ENCODE results near the gene RETSAT.
A peak's percentile ranks its signal among the peaks of the same experiment; 100 is the strongest.
"Not testable (repeated sequence)": the region's sequence is repeated elsewhere in the genome, so short reads cannot be mapped to it uniquely, and the experiment has no call there.

The RETSAT gene

DNA sequence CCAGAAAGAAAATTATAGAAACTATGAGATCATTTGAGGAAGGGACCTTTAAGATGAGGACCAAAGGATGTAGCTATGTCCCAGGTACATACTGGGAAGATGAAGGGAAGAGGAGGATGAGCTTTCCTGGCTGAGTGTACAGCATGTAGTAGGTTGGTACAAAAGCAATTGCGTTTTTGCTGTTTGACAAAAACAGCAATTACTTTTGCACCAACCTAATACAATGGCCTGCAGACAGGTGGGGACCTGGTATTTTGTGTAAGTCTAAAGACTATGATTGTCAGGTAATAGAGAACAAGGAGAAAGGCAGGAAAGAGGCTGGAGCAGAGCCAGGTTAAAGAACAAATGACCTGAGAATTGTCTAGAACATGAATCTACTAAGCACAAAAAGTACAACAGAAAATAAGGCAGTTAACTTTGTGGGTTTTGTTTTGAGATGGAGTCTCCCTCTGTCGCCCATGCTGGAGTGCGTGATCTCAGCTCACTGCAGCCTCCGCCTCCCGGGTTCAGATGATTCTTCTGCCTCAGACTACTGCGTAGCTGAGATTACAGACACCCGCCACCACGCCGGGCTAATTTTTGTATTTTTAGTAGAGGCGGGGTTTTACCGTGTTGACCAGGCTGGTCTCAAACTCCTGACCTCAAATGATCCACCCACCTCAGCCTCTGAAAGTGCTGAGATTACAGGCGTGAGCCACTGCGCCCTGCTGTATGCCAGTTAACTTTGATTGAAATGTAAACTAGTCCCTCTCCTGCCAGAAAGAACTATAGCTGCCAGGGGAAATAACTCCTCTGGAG lies 23.3 kb downstream of the RETSAT start:
- DNase-seq, result no peak

GRCh38 chr2:85329701-85330100 lies 24.6 kb downstream of the RETSAT start:
- DNase-seq, result not testable (repeated sequence)

GRCh38 chr2:85329181-85329651 lies 25.1 kb downstream of the RETSAT start:
- DNase-seq, result no peak

GRCh38 chr2:85327822-85328617 lies 26.3 kb downstream of the RETSAT start, which contains the start of gene TGOLN2:
Gene TGOLN2 (minus strand): TSS chr2:85327989. CDS start chr2:85327962, 27 bp downstream.
- peak; percentile 93 to 94 for DNase-seq

GRCh38 chr2:85327160-85327821 lies 27.0 kb downstream of the RETSAT start:
- DNase-seq, result peak; percentile 49 to 62

DNA sequence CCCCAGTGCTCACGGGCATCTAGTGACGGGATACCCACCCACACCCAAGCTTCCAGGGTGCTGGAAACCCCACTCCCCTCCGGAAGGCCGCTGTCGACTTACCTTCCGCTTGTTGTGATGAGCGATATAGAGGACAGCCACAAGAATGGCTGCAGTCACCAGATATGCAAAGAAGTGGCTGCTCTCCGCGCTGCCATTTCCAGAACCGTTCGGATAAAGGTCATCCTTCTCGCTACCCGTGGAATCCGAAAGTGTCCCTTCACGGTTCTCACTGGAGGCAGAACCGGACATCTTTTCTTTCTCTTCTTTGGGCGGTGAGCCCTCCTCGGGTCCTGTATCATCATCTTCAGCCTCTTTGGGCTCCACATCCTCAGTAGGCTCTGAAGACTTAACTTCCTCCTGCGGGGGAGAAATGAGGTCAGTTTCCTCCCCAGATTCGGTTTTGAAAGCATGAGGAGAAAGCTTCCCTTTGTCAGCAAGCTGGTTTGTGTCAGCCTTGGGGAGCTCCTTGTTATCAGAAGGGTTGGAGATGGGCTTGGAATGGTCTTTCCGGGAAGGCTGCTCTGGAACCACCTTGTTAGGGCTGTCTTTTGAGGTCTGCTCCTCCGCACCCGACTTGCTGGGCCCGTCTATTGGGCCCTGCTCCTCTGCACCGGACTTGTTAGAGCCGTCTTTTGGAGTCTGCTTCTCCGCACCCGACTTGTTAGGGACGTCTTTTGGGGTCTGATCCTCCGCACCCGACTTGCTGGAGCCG lies 27.7 kb downstream of the RETSAT start:
- peak; percentile 42 to 56 for DNase-seq

- DNase-seq, result no peak
These were observed 28.9 kb downstream of the RETSAT start for GRCh38 chr2:85325466-85325811.

- DNase-seq, result no peak
These were observed 29.5 kb downstream of the RETSAT start for GRCh38 chr2:85324639-85325465.

DNA sequence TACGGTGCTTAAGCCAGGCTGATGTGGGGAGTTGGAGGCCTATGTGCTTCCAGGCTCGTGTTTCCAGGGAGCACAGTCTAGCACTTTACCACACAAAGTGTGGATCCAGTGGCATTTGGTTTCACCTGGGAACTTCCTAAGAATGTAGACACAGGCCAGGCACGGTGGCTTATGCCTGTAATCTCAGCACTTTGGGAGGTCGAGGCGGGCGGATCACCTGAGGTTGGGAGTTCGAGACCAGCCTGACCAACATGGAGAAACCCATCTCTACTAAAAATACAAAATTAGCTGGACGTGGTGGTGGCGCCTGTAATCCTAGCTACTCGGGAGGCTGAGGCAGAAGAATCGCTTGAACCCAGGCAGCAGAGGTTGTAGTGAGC lies 30.4 kb downstream of the RETSAT start:
- not testable (repeated sequence) for DNase-seq

DNA sequence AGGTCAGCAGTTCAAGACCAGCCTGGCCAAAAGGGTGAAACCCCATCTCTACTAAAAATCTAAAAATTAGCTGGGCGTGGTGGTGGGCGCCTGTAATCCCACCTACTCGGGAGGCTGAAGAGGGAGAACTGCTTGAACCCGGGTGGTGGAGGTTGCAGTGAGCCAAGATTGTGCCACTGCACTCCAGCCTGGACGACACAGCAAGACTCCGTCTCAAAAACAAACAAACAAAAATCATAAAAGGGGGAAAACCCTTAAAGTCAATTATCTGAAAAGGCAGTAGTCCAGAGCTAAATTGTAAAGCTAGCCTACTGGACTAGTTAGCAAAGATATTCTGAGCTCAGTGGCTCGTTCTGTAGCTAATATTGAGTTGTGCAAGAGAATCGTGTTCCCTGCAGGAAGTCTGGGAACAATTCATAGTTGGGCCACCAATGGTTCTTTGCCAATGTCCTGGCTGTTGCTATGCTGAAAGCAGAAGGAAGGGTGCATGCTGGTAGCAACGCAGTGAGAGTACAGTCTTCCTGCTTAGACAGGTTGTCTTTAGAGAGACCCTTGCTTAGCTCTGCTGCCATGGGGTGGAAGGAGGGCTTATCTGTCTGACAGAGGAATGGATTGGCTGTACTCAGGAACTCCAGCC lies 30.9 kb downstream of the RETSAT start:
- DNase-seq, result no peak

DNA sequence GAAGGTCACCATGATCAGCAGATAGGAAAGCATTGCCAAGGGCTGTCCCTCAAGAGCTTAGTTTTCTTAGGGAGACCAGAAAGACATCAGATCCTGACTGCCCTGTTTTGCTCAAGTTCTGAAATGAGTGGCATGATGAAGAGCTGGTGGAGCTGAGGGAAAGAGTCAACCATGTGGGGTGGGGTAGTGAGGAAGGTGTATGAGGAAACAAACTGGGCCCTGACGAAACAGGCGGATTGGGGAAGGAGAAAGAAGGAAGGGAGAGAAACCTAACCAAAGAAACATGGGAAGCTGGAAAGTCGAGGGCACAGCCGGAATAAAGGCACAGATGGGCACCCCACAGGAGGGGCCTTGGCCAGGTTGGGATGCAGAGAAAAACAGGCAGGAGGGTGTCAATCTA lies 34.5 kb downstream of the RETSAT start:
- DNase-seq, result no peak

- DNase-seq, result peak in 1 of 2 donors; percentile 16
These were observed 35.9 kb downstream of the RETSAT start for GRCh38 chr2:85318222-85319074.

- not testable (repeated sequence) for DNase-seq
These were observed 38.4 kb downstream of the RETSAT start for GRCh38 chr2:85315921-85316320.

DNA sequence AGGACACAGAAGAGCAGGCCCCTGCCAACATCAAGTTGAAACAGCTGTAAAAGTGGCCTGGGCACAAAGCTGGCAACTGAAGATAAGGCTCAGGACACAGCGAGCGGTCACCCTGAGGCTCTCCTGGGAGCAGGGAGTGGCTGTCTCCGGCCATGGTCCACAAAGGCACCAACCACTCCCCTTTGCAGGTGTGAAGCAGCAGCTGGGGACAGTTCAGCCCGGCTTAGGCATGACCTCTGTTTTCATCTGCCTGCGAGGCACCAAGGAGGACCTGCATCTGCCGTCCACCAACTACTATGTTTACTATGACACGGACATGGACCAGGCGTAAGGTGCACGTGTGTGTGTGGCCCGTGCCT lies 39.5 kb downstream of the RETSAT start:
- no peak for DNase-seq

DNA sequence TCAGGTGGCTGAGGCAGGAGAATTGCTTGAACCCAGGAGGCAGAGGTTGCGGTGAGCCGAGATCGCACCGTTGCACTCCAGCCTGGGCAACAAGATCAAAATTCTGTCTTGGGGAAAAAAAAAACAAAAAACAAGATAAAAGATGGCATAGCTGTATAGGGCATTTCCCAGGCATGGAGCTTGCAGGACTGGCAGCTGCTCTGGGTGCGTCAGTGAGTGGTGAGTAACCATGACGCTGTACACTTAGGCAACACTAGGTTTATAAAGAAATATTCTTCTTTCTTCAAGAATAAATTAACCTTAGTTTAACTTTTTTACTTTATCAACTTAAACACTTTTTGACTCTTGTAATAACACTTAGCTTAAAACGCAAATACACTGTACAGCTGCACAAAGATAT lies 41.9 kb downstream of the RETSAT start:
- no peak for DNase-seq

DNA sequence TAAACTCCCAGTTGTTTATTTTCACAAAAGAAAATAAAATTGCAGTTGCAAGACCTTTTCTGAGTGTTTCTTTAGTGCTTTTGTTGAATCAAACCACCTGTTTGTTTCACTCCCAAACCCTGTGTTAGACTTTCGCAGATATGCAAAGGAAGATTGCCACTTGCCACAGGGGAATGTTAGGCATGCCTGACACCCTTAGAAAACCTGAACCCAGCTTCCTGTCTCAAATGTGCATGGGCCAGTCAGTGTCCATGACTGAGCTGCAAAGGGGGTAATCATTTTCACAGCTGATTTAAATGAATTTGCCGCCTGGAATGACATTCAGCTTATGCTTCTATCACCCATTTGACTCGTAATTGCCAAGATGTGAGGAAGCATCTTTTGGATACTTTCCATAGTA lies 44.0 kb downstream of the RETSAT start:
- DNase-seq, result no peak

DNA sequence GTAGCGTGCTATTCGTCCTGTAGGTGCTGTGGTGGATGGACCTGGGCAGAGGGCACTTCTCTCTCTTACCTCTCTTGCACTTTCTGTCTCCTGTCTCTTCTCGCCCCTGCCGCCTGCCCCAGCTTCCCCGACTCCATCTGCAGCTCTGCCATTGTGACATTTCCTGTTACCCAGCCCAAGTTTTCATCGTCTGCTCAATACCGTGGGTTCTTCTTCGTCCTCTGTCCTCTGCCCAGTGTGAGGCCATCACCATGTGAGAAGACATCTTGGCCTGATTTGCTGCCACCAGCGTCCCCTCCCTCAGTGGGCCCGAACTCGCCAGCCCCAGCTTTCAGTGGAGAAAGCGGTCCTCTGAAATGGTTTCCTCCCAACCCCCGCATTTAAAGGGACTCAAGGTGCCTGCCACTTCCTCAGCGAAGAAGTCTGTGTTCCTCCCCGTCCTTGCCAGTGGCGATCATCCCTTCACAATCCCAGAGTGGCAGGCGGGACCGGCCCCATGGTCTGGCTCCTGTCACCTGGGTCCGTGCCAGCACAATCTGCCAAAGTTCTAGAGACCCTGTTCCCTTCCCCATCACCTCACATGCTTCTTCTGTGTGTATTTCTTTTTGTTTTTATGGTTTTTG lies 44.5 kb downstream of the RETSAT start:
- peak in 1 of 2 donors; percentile 20 for DNase-seq

DNA sequence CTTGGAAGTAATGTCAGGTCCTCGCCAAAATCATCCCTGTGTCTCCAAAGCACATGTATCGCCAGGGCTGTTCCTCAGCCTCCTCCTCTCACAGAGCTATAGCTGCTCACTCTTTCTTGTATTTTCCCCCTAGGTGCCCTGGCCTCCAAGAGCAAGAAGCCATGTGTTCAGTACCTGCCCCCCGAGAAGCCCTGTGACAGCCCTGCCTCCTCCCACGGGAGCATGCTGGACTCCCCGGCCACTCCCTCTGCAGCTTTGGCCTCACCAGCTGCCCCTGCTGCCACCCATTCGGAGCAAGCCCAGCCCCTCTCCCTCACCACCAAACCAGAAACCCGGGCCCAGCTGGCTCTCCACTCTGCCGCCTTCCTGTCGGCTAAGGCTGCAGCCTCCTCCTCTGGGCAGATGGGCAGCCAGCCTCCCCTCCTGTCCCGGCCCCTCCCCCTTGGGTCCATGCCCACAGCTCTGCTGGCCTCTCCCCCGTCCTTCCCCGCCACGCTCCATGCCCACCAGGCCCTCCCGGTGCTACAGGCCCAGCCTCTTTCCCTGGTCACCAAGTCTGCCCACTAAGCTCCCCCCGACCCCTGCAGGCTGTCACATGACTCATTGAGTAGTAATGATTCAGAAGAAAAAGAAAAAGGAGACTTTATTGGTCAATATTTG lies 45.3 kb downstream of the RETSAT start:
- peak in 1 of 2 donors; percentile 17 for DNase-seq

DNA sequence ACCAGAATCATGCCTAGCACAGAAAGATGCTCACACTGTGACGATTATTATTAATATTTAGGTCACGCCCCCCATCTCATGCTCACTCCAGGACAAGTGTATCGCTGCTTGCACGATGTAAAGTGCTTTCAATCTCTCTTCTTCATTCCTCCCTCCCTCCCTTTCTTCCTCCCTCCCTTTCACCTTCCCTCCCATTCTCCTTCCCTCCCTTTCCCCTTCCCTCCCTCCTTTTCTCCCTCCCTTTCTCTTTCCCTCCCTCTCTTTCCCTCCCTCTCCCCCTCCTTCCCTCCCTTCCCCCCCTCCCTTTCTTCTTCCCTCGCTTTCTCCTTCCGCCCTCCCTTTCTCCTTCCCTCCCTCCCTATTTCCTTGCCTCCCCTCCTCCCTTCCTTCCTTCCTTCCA lies 46.1 kb downstream of the RETSAT start:
- no peak for DNase-seq

All from CD4-positive, alpha-beta T cell treated with Interleukin-4 for 1 hour (primary cell).